Peyer's patch (tissue), 4 donors: ENCODE data around the gene COPZ2. TPM values are rescaled to one million over a fixed set of nuclear protein-coding genes. Genes with fewer than 3 reads are reported as not detected.
"Not testable (repeated sequence)": the region's sequence is repeated elsewhere in the genome, so short reads cannot be mapped to it uniquely, and the experiment has no call there.

Experiments used
- DNase-seq, 3 donors: peaks; one replicate each; pipeline ENCODE4 v3.0.0-alpha.2; 2017 to 2019
- H3K27ac ChIP-seq, 4 donors: fragments of 200-600 bp; sonication (generic); one replicate each; pipeline ENCODE4 v1.5.1; 2016 to 2019
- H3K27me3 ChIP-seq, 2 donors: fragments of 200-600 bp; sonication (generic); one replicate each; pipeline ENCODE4 v1.5.1; 2019
- H3K36me3 ChIP-seq, 3 donors: fragments of 200-600 bp; sonication (generic); one replicate each; pipeline ENCODE4 v1.5.1; 2016 to 2019
- H3K4me1 ChIP-seq, 4 donors: fragments of 200-600 bp; sonication (generic); one replicate each; pipeline ENCODE4 v1.5.1; 2016 to 2019
- H3K4me3 ChIP-seq, 4 donors: fragments of 200-600 bp; sonication (generic); 1 replicate in 3 of 4; 2 replicates in 1 of 4; pipeline ENCODE4 v1.5.1; 2016 to 2019; ENCODE audit warnings: mild to moderate bottlenecking in 1 of 4
- H3K9me3 ChIP-seq, 4 donors: fragments of 200-600 bp; sonication (generic); one replicate each; pipeline ENCODE4 v1.5.1; 2016 to 2019; ENCODE audit warnings: mild to moderate bottlenecking in 1 of 4
- POLR2A ChIP-seq, 2 donors: fragments of 450-650 bp; IDR thresholded peaks; one replicate each; pipeline ENCODE4 v1.5.1; 2017; ENCODE audit warnings: antibody characterized with exemption in 2 of 2, mild to moderate bottlenecking in 2 of 2, moderate library complexity in 2 of 2
- total RNA-seq, 4 donors: library from RNA; depleted of rRNA; stranded (reverse); fragments of >200 nt; gene quantifications; one replicate each; pipeline ENCODE4 v1.1.0, GENCODE V29; 2016
- TF ChIP-seq, protein P1 (sequence below), 6 experiments: fragments of 450-650 bp in 4 of 6; fragments of 200-600 bp in 2 of 6; sonication (generic) in 1 of 6; IDR thresholded peaks; one replicate each; pipeline ENCODE4 v1.5.1; 2017 to 2019; ENCODE audit warnings: antibody characterized with exemption in 6 of 6, mild to moderate bottlenecking in 3 of 6, moderate library complexity in 1 of 6

The COPZ2 gene
- total RNA-seq, 4 donors from 2014 or later: 2.2 to 27.2 (median 7.0) TPM

DNA sequence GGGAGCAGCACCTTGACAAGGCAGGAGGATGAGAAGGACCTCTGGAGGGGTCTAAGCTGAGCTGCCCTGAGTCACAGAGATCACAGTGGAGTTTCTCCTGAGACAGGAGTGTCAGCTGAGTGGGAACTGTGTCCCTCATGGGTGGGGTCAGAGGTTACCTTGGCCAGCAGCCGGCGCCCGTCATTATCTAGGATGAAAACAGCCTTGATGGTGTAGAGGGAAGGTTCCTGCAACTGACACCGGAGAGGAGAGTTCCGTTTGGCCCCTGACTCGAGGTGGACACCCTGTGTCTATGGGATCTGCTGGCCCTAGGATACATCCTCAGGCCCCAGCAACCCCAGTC is 933 bp downstream of the COPZ2 start:
- H3K27ac ChIP-seq: peak overlapping the region in 1 of 4 donors; percentile 63
- no peaks in the 10 kb centered on the region for H3K36me3 ChIP-seq
- DNase-seq: no peak
- H3K4me3 ChIP-seq: peak overlapping the region in 3 of 4 donors; percentile 53 to 77 (median 57)
- H3K27me3 ChIP-seq: no peaks in the 10 kb centered on the region
- peaks cover 0 to 12% (median 2%) of the 10 kb centered on the region in 4 donors for H3K4me1 ChIP-seq
- no peak for TF ChIP-seq POLR2A (IDR thresholded peaks at IDR 0.05)
- TF ChIP-seq, protein P1, sequence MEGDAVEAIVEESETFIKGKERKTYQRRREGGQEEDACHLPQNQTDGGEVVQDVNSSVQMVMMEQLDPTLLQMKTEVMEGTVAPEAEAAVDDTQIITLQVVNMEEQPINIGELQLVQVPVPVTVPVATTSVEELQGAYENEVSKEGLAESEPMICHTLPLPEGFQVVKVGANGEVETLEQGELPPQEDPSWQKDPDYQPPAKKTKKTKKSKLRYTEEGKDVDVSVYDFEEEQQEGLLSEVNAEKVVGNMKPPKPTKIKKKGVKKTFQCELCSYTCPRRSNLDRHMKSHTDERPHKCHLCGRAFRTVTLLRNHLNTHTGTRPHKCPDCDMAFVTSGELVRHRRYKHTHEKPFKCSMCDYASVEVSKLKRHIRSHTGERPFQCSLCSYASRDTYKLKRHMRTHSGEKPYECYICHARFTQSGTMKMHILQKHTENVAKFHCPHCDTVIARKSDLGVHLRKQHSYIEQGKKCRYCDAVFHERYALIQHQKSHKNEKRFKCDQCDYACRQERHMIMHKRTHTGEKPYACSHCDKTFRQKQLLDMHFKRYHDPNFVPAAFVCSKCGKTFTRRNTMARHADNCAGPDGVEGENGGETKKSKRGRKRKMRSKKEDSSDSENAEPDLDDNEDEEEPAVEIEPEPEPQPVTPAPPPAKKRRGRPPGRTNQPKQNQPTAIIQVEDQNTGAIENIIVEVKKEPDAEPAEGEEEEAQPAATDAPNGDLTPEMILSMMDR (IDR thresholded peaks at IDR 0.05): no peak
- H3K9me3 ChIP-seq: no peaks in the 10 kb centered on the region

DNA sequence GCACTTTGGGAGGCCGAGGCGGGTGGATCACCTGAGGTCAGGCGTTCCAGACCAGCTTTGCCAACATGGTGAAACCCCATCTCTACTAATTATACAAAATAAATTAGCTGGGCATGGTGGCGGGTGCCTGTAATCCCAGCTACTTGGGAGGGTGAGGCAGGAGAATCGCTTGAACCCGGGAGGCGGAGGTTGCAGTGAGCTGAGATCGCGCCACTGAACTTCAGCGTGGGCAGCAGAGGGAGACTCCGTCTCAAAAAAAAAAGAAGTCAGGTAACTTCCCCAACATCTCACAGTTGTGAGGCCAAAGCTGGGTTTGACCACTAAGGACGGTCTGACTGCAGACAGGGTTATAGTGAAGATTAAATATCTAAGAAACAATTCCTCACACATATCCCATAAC is 2.9 kb downstream of the COPZ2 start:
- not testable (repeated sequence) for H3K4me3 ChIP-seq, H3K9me3 ChIP-seq, H3K27me3 ChIP-seq, H3K27ac ChIP-seq, H3K36me3 ChIP-seq, DNase-seq
- H3K4me1 ChIP-seq: peaks cover 0 to 12% (median 2%) of the 10 kb centered on the region in 4 donors

DNA sequence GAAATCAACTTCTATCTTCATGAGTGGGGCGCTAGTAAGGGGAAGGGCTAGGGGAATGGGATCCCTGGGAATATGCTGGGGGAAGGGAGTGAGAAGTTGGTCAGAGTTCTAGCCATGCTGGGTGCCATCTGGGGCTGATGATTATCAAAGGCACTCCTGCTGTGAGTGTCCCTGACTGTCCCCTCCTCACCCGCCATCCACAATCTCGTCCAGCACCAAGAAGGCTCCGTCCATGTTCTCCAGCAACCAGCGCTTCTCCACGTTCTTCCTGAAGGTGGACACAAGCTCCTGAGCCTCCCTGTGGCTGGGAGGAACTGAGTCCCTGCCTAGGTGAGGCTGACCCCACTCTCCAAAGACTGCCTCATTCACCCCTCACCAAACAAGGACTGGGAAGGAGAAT is 5.6 kb downstream of the COPZ2 start:
- no peak for DNase-seq
- no peaks in the 10 kb centered on the region for H3K9me3 ChIP-seq
- TF ChIP-seq, protein P1 (IDR thresholded peaks at IDR 0.05): no peak
- TF ChIP-seq POLR2A (IDR thresholded peaks at IDR 0.05): no peak
- H3K27me3 ChIP-seq: no peaks in the 10 kb centered on the region
- H3K27ac ChIP-seq: no peak overlapping the region
- H3K4me1 ChIP-seq: peaks cover 0 to 5% (median 0%) of the 10 kb centered on the region in 4 donors
- no peaks in the 10 kb centered on the region for H3K36me3 ChIP-seq
- no peak overlapping the region for H3K4me3 ChIP-seq

DNA sequence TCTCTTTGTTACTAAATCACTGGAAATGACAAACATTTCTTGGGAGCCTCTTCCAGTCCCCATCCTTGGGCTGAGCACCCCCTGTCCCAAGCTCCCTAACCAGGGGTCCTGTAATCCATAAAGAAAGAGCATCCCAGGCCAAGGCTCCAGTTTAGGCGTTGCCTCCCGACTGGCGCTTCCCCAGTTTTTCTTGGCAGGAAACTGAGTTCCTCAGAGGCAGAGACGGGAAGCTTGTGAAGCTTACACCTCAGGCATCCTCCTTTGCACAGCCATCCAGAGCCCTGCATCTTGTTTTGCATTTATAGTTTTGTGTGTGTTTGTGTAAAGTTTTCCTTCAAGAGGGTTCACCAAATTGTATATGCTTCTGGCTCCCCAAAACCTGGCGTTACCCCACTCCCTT is 7.1 kb downstream of the COPZ2 start:
- TF ChIP-seq POLR2A (IDR thresholded peaks at IDR 0.05): no peak
- TF ChIP-seq, protein P1 (IDR thresholded peaks at IDR 0.05): no peak
- Histone ChIP-seq H3K4me3 (no peak overlapping the region), H3K9me3 (no peaks in the 10 kb centered on the region), H3K36me3 (no peaks in the 10 kb centered on the region), H3K27ac (no peak overlapping the region), H3K27me3 (no peaks in the 10 kb centered on the region), H3K4me1 (peaks cover 0 to 15% (median 6%) of the 10 kb centered on the region in 4 donors)
- DNase-seq: no peak

DNA sequence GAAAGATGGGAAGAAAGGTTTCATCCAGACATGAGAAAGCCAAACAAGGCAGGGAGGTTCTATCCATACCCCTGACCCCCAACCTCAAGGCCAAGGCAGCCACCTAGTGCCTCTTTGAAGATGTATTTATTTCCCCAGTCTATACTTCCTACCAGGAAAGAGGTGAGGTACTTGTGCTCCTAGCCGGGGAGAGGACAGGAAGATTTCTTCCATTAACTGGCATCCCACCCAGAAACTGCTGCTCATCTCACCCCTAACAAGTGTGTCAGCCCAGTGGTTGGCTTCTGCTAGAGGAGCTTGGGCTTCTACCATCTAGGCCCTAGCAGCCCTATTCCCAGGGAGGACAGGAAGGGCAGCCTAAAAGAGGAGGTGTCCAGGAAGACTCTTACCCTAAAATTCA is 8.9 kb downstream of the COPZ2 start:
- no peaks in the 10 kb centered on the region for H3K36me3 ChIP-seq
- DNase-seq: no peak
- peaks cover 0 to 6% of the 10 kb centered on the region in 2 donors for H3K27me3 ChIP-seq
- H3K27ac ChIP-seq: no peak overlapping the region
- H3K4me3 ChIP-seq: no peak overlapping the region
- peaks cover 3 to 28% (median 11%) of the 10 kb centered on the region in 4 donors for H3K4me1 ChIP-seq
- TF ChIP-seq, protein P1 (IDR thresholded peaks at IDR 0.05): no peak
- no peak for TF ChIP-seq POLR2A (IDR thresholded peaks at IDR 0.05)
- H3K9me3 ChIP-seq: no peaks in the 10 kb centered on the region

DNA sequence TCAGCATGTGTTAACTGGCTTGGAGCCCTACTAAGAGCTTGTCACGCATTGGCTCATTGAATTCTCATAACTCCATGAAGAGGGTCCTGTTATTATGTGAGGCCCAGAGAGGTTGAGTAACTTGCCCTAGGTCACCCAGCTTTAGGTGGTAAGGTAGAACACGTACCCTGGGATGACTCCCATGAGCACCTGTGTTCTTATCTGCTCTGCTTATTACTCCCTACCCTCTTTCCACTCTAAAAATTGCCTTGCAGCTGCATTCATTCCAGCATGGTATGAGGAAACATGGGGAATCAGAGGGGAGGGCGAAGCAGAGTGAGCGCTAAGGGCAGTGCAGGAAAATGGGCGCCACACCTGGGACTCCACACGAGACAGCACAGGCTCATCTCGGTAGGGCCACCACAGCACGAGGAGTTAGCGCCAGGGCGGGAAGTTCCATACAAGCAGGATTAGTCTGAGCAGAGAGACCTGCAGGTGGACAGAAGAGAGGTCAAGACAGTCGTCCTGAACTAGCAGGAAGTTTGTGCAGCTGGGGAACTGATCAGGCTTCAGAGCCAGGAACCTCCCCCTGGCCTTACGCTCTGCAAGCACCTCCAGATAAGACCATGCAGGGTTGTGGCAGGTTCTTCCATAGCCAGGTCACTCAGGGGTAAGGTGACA is 10.1 kb downstream of the COPZ2 start:
- Histone ChIP-seq H3K27ac (no peak overlapping the region), H3K4me3 (no peak overlapping the region), H3K36me3 (no peaks in the 10 kb centered on the region), H3K4me1 (peaks cover 3 to 37% (median 14%) of the 10 kb centered on the region in 4 donors), H3K27me3 (peaks cover 0 to 11% of the 10 kb centered on the region in 2 donors), H3K9me3 (no peaks in the 10 kb centered on the region)
- TF ChIP-seq, protein P1 (IDR thresholded peaks at IDR 0.05): no peak
- no peak for TF ChIP-seq POLR2A (IDR thresholded peaks at IDR 0.05)
- no peak for DNase-seq
